MV-4-11 (cell line): ENCODE data around the gene CAPN1.

ENCODE experiments used
- DNase-seq: peaks from one replicate; lab custom pipeline; 2025; lab: John Stamatoyannopoulos, UW

The CAPN1 gene

GRCh38 chr11:65194564-65194963, 12.8 kb downstream of the CAPN1 start:
- DNase-seq: no peak

GRCh38 chr11:65204143-65204542, 22.4 kb downstream of the CAPN1 start:
- DNase-seq: no peak

- peak; percentile 32 for DNase-seq
These were observed 23.2 kb downstream of the CAPN1 start for GRCh38 chr11:65204646-65205601.

GRCh38 chr11:65205602-65205967, 23.9 kb downstream of the CAPN1 start:
- no peak for DNase-seq

GRCh38 chr11:65206441-65206841, 24.7 kb downstream of the CAPN1 start:
- no peak for DNase-seq

GRCh38 chr11:65206901-65207300, 25.2 kb downstream of the CAPN1 start:
- no peak for DNase-seq

- DNase-seq: no peak
These were observed 26.4 kb downstream of the CAPN1 start for GRCh38 chr11:65207918-65208784.

- DNase-seq: peak; percentile 47
These were observed 27.3 kb downstream of the CAPN1 start for GRCh38 chr11:65208785-65209710.

GRCh38 chr11:65209711-65210360, 28.1 kb downstream of the CAPN1 start:
- DNase-seq: no peak

- DNase-seq: no peak
These were observed 28.6 kb downstream of the CAPN1 start for GRCh38 chr11:65210361-65210731.

- DNase-seq: no peak
These were observed 29.0 kb downstream of the CAPN1 start for GRCh38 chr11:65210748-65211147.

- no peak for DNase-seq
These were observed 29.8 kb downstream of the CAPN1 start for GRCh38 chr11:65211293-65212105.

- no peak for DNase-seq
These were observed 30.6 kb downstream of the CAPN1 start for GRCh38 chr11:65212226-65212801.

GRCh38 chr11:65213322-65214211, 31.8 kb downstream of the CAPN1 start:
- peak; percentile 73 for DNase-seq

GRCh38 chr11:65214212-65214845, 32.6 kb downstream of the CAPN1 start:
- DNase-seq: no peak

GRCh38 chr11:65215441-65216076, 33.8 kb downstream of the CAPN1 start:
- peak; percentile 40 for DNase-seq

GRCh38 chr11:65216830-65217229, 35.1 kb downstream of the CAPN1 start:
- DNase-seq: no peak
